Loucy (cell line): ENCODE data around the gene SNRNP25.

Experiments
- CTCF ChIP-seq: fragments of 200-600 bp; sonication (generic); conservative IDR thresholded peaks from 2 replicates; pipeline ENCODE4 v1.5.1; 2014; ENCODE audit warnings: mild to moderate bottlenecking, antibody characterized with exemption, low read length
- EZH2phosphoT487 ChIP-seq: fragments of 200-600 bp; IDR thresholded peaks from 2 replicates; pipeline ENCODE4 v1.6.1; 2018; ENCODE audit warnings: antibody characterized with exemption, mild to moderate bottlenecking, moderate library complexity, borderline replicate concordance

- TF ChIP-seq CTCF (no peak), EZH2phosphoT487 (no peak)
Measured at GRCh38 chr16:102060-102855, 48.6 kb downstream of the SNRNP25 start.
